SK-N-MC (cell line): ENCODE measurements around the gene CACNA1E.
"Not testable (repeated sequence)": the region's sequence is repeated elsewhere in the genome, so short reads cannot be mapped to it uniquely, and the experiment has no call there.

Experiments
- DNase-seq: peaks from one replicate; pipeline ENCODE4 v3.0.0-alpha.2; 2011; ENCODE audit warnings: low read depth, low spot score
- H3K27ac ChIP-seq: fragments of 200-600 bp; sonication (generic); 2 replicates; pipeline ENCODE4 v1.5.1; 2016; ENCODE audit warnings: mixed run types
- H3K36me3 ChIP-seq: fragments of 200-600 bp; sonication (generic); 2 replicates; pipeline ENCODE4 v1.6.1; 2017; ENCODE audit warnings: antibody characterized with exemption, low read length, mixed read lengths; ENCODE audit not compliant: insufficient read depth
- H3K4me3 ChIP-seq: fragments of 200-600 bp; sonication (generic); 2 replicates; pipeline ENCODE4 v1.5.1; 2016
- H3K9ac ChIP-seq: fragments of 200-600 bp; sonication (generic); 2 replicates; pipeline ENCODE4 v1.8.0; 2017; ENCODE audit warnings: mixed run types, mixed read lengths; ENCODE audit not compliant: insufficient read length
- H3K9me3 ChIP-seq: fragments of 200-600 bp; sonication (generic); 2 replicates; pipeline ENCODE4 v1.6.1; 2017; ENCODE audit warnings: low read depth, mild to moderate bottlenecking, antibody characterized with exemption, low read length, moderate library complexity, mixed read lengths
- EZH2 ChIP-seq: fragments of 200-600 bp; sonication (generic); IDR thresholded peaks from one replicate; pipeline ENCODE4 v1.6.1; 2017; ENCODE audit warnings: antibody characterized with exemption
- FOXP2 ChIP-seq: optimal IDR thresholded peaks from 2 replicates; pipeline ENCODE3; 2011; ENCODE audit warnings: mild to moderate bottlenecking, moderate library complexity; ENCODE audit not compliant: insufficient read depth; ENCODE audit errors: extremely low read length, control extremely low read depth
- POLR2AphosphoS5 ChIP-seq: IDR thresholded peaks from 2 replicates; pipeline ENCODE4 v1.6.1; 2012; ENCODE audit warnings: mild to moderate bottlenecking, low read depth, low read length, borderline replicate concordance

The CACNA1E gene

GRCh38 chr1:181812208-181812607, 328.9 kb downstream of the CACNA1E start:
- no peak overlapping the region for H3K4me3 ChIP-seq
- no peaks in the 10 kb centered on the region for H3K9me3 ChIP-seq
- H3K9ac ChIP-seq = no peak overlapping the region
- H3K36me3 ChIP-seq = no peaks in the 10 kb centered on the region
- no peak for TF ChIP-seq POLR2AphosphoS5
- TF ChIP-seq FOXP2 = no peak
- TF ChIP-seq EZH2 = no peak
- DNase-seq = no peak
- H3K27ac ChIP-seq = no peak overlapping the region

- DNase-seq = no peak
- no peaks in the 10 kb centered on the region for H3K9me3 ChIP-seq
- H3K27ac ChIP-seq = no peak overlapping the region
- H3K9ac ChIP-seq = no peak overlapping the region
- TF ChIP-seq EZH2 (no peak), FOXP2 (no peak), POLR2AphosphoS5 (no peak)
- no peaks in the 10 kb centered on the region for H3K36me3 ChIP-seq
- no peak overlapping the region for H3K4me3 ChIP-seq
Observed at GRCh38 chr1:181813266-181813665, 329.9 kb downstream of the CACNA1E start.

- Histone ChIP-seq H3K27ac (no peak overlapping the region), H3K36me3 (no peaks in the 10 kb centered on the region), H3K4me3 (no peak overlapping the region), H3K9me3 (no peaks in the 10 kb centered on the region), H3K9ac (no peak overlapping the region)
- DNase-seq = no peak
- no peak for TF ChIP-seq POLR2AphosphoS5
Observed at GRCh38 chr1:181816608-181817007, 333.3 kb downstream of the CACNA1E start.

GRCh38 chr1:181817091-181817490, 333.8 kb downstream of the CACNA1E start:
- Histone ChIP-seq H3K9ac (no peak overlapping the region), H3K27ac (no peak overlapping the region), H3K9me3 (no peaks in the 10 kb centered on the region), H3K4me3 (no peak overlapping the region), H3K36me3 (no peaks in the 10 kb centered on the region)
- DNase-seq = no peak
- TF ChIP-seq POLR2AphosphoS5 = no peak
- no peak for TF ChIP-seq FOXP2
- TF ChIP-seq EZH2 = no peak

GRCh38 chr1:181818459-181818858, 335.1 kb downstream of the CACNA1E start:
- no peak overlapping the region for H3K4me3 ChIP-seq
- no peak for TF ChIP-seq POLR2AphosphoS5
- no peak for TF ChIP-seq EZH2
- TF ChIP-seq FOXP2 = no peak
- no peak overlapping the region for H3K27ac ChIP-seq
- H3K36me3 ChIP-seq = no peaks in the 10 kb centered on the region
- H3K9ac ChIP-seq = no peak overlapping the region
- DNase-seq = no peak
- no peaks in the 10 kb centered on the region for H3K9me3 ChIP-seq

GRCh38 chr1:181818943-181819342, 335.6 kb downstream of the CACNA1E start:
- H3K9ac ChIP-seq = no peak overlapping the region
- H3K36me3 ChIP-seq = no peaks in the 10 kb centered on the region
- no peak for DNase-seq
- H3K9me3 ChIP-seq = no peaks in the 10 kb centered on the region
- no peak overlapping the region for H3K4me3 ChIP-seq
- no peak overlapping the region for H3K27ac ChIP-seq
- TF ChIP-seq POLR2AphosphoS5 (no peak), EZH2 (no peak), FOXP2 (no peak)

GRCh38 chr1:181821701-181822100, 338.4 kb downstream of the CACNA1E start:
- H3K36me3 ChIP-seq = no peaks in the 10 kb centered on the region
- H3K9ac ChIP-seq = no peak overlapping the region
- H3K9me3 ChIP-seq = no peaks in the 10 kb centered on the region
- no peak for TF ChIP-seq POLR2AphosphoS5
- no peak for TF ChIP-seq FOXP2
- no peak for TF ChIP-seq EZH2
- no peak overlapping the region for H3K27ac ChIP-seq
- H3K4me3 ChIP-seq = no peak overlapping the region
- no peak for DNase-seq

GRCh38 chr1:181832173-181832880, 349.0 kb downstream of the CACNA1E start:
- DNase-seq, H3K4me3 ChIP-seq, H3K9me3 ChIP-seq, H3K9ac ChIP-seq, H3K36me3 ChIP-seq, H3K27ac ChIP-seq: not testable (repeated sequence)

- DNase-seq = no peak
- no peak for TF ChIP-seq EZH2
- TF ChIP-seq POLR2AphosphoS5 = no peak
- TF ChIP-seq FOXP2 = no peak
- H3K9me3 ChIP-seq = no peaks in the 10 kb centered on the region
- H3K9ac ChIP-seq = no peak overlapping the region
- H3K36me3 ChIP-seq = no peaks in the 10 kb centered on the region
- H3K4me3 ChIP-seq = no peak overlapping the region
- no peak overlapping the region for H3K27ac ChIP-seq
Observed at GRCh38 chr1:181846001-181846645, 362.8 kb downstream of the CACNA1E start.
